ENCODE results near the gene GRM1.

GRM1 gene

GRCh38 chr6:146315381-146316174 lies 286.7 kb downstream of the GRM1 start:
- DNase-seq (no peak), ATAC-seq (replicated peaks) (no peak)
- H3K27me3 Mint-ChIP-seq: no peaks in the 10 kb centered on the region
- H3K4me1 Mint-ChIP-seq: no peaks in the 10 kb centered on the region
- no peak overlapping the region for H3K27ac Mint-ChIP-seq
- H3K4me3 Mint-ChIP-seq: no peak overlapping the region
- H3K9me3 Mint-ChIP-seq: no peaks in the 10 kb centered on the region
- H3K36me3 Mint-ChIP-seq: no peaks in the 10 kb centered on the region

GRCh38 chr6:146316175-146316495 lies 287.3 kb downstream of the GRM1 start:
- no peaks in the 10 kb centered on the region for H3K4me1 Mint-ChIP-seq
- DNase-seq (no peak), ATAC-seq (replicated peaks) (no peak)
- H3K9me3 Mint-ChIP-seq: no peaks in the 10 kb centered on the region
- H3K27me3 Mint-ChIP-seq: no peaks in the 10 kb centered on the region
- H3K4me3 Mint-ChIP-seq: no peak overlapping the region
- no peaks in the 10 kb centered on the region for H3K36me3 Mint-ChIP-seq
- H3K27ac Mint-ChIP-seq: no peak overlapping the region

- ATAC-seq (replicated peaks) (no peak), DNase-seq (no peak)
- H3K4me1 Mint-ChIP-seq: no peaks in the 10 kb centered on the region
- H3K36me3 Mint-ChIP-seq: no peaks in the 10 kb centered on the region
- H3K4me3 Mint-ChIP-seq: no peak overlapping the region
- no peaks in the 10 kb centered on the region for H3K27me3 Mint-ChIP-seq
- no peak overlapping the region for H3K27ac Mint-ChIP-seq
- H3K9me3 Mint-ChIP-seq: peaks cover 0 to 8% of the 10 kb centered on the region in 2 donors
These were observed 302.2 kb downstream of the GRM1 start for GRCh38 chr6:146331013-146331412.

- Mint-ChIP-seq H3K9me3 (peaks cover 5 to 7% of the 10 kb centered on the region in 2 donors), H3K36me3 (no peaks in the 10 kb centered on the region), H3K27ac (no peak overlapping the region), H3K27me3 (no peaks in the 10 kb centered on the region), H3K4me1 (no peaks in the 10 kb centered on the region), H3K4me3 (no peak overlapping the region)
- DNase-seq: no peak
- ATAC-seq (replicated peaks): no peak
These were observed 306.5 kb downstream of the GRM1 start for GRCh38 chr6:146335336-146335735.

- DNase-seq (no peak), ATAC-seq (replicated peaks) (no peak)
- Mint-ChIP-seq H3K36me3 (no peaks in the 10 kb centered on the region), H3K27ac (no peak overlapping the region), H3K27me3 (no peaks in the 10 kb centered on the region), H3K4me3 (no peak overlapping the region), H3K9me3 (peaks cover 5 to 8% of the 10 kb centered on the region in 2 donors), H3K4me1 (no peaks in the 10 kb centered on the region)
These were observed 307.3 kb downstream of the GRM1 start for GRCh38 chr6:146336191-146336590.

GRCh38 chr6:146337376-146337775 lies 308.5 kb downstream of the GRM1 start:
- Mint-ChIP-seq H3K36me3 (no peaks in the 10 kb centered on the region), H3K4me1 (no peaks in the 10 kb centered on the region), H3K27ac (no peak overlapping the region), H3K27me3 (no peaks in the 10 kb centered on the region), H3K9me3 (peaks cover 5 to 8% of the 10 kb centered on the region in 2 donors), H3K4me3 (no peak overlapping the region)
- DNase-seq (no peak), ATAC-seq (replicated peaks) (no peak)

GRCh38 chr6:146339716-146340115 lies 310.9 kb downstream of the GRM1 start:
- Mint-ChIP-seq H3K27me3 (no peaks in the 10 kb centered on the region), H3K36me3 (no peaks in the 10 kb centered on the region), H3K27ac (no peak overlapping the region), H3K4me3 (no peak overlapping the region), H3K4me1 (no peaks in the 10 kb centered on the region), H3K9me3 (peaks cover 3 to 5% of the 10 kb centered on the region in 2 donors)
- ATAC-seq (replicated peaks) (no peak), DNase-seq (no peak)

GRCh38 chr6:146341493-146342230 lies 312.8 kb downstream of the GRM1 start:
- H3K9me3 Mint-ChIP-seq: peaks cover 2 to 4% of the 10 kb centered on the region in 2 donors
- no peak overlapping the region for H3K27ac Mint-ChIP-seq
- no peak for ATAC-seq (replicated peaks)
- no peaks in the 10 kb centered on the region for H3K36me3 Mint-ChIP-seq
- no peak for DNase-seq
- no peaks in the 10 kb centered on the region for H3K4me1 Mint-ChIP-seq
- no peak overlapping the region for H3K4me3 Mint-ChIP-seq
- H3K27me3 Mint-ChIP-seq: no peaks in the 10 kb centered on the region

GRCh38 chr6:146345598-146345997 lies 316.7 kb downstream of the GRM1 start:
- ATAC-seq (replicated peaks) (no peak), DNase-seq (no peak)
- Mint-ChIP-seq H3K27ac (no peak overlapping the region), H3K27me3 (no peaks in the 10 kb centered on the region), H3K4me1 (no peaks in the 10 kb centered on the region), H3K4me3 (no peak overlapping the region), H3K36me3 (no peaks in the 10 kb centered on the region), H3K9me3 (peaks cover 0 to 2% of the 10 kb centered on the region in 2 donors)

GRCh38 chr6:146347090-146347489 lies 318.2 kb downstream of the GRM1 start:
- Mint-ChIP-seq H3K36me3 (no peaks in the 10 kb centered on the region), H3K27ac (no peak overlapping the region), H3K9me3 (no peaks in the 10 kb centered on the region), H3K4me3 (no peak overlapping the region), H3K4me1 (no peaks in the 10 kb centered on the region), H3K27me3 (no peaks in the 10 kb centered on the region)
- ATAC-seq (replicated peaks) (no peak), DNase-seq (no peak)

GRCh38 chr6:146347690-146348089 lies 318.8 kb downstream of the GRM1 start:
- ATAC-seq (replicated peaks) (no peak), DNase-seq (no peak)
- H3K9me3 Mint-ChIP-seq: no peaks in the 10 kb centered on the region
- H3K36me3 Mint-ChIP-seq: no peaks in the 10 kb centered on the region
- H3K4me3 Mint-ChIP-seq: no peak overlapping the region
- no peaks in the 10 kb centered on the region for H3K4me1 Mint-ChIP-seq
- H3K27ac Mint-ChIP-seq: no peak overlapping the region
- H3K27me3 Mint-ChIP-seq: no peaks in the 10 kb centered on the region

- no peak for DNase-seq
- Mint-ChIP-seq H3K9me3 (no peaks in the 10 kb centered on the region), H3K27ac (no peak overlapping the region), H3K4me1 (no peaks in the 10 kb centered on the region), H3K4me3 (no peak overlapping the region), H3K27me3 (no peaks in the 10 kb centered on the region), H3K36me3 (no peaks in the 10 kb centered on the region)
- ATAC-seq (replicated peaks): no peak
These were observed 322.2 kb downstream of the GRM1 start for GRCh38 chr6:146351018-146351417.

GRCh38 chr6:146352163-146352562 lies 323.3 kb downstream of the GRM1 start:
- DNase-seq (no peak), ATAC-seq (replicated peaks) (no peak)
- Mint-ChIP-seq H3K9me3 (no peaks in the 10 kb centered on the region), H3K36me3 (no peaks in the 10 kb centered on the region), H3K27me3 (no peaks in the 10 kb centered on the region), H3K27ac (no peak overlapping the region), H3K4me3 (no peak overlapping the region), H3K4me1 (no peaks in the 10 kb centered on the region)

GRCh38 chr6:146354451-146354850 lies 325.6 kb downstream of the GRM1 start:
- no peaks in the 10 kb centered on the region for H3K4me1 Mint-ChIP-seq

GRCh38 chr6:146355521-146356100 lies 326.7 kb downstream of the GRM1 start:
- no peaks in the 10 kb centered on the region for H3K27me3 Mint-ChIP-seq
- DNase-seq (no peak), ATAC-seq (replicated peaks) (no peak)
- no peaks in the 10 kb centered on the region for H3K9me3 Mint-ChIP-seq
- no peak overlapping the region for H3K4me3 Mint-ChIP-seq
- no peaks in the 10 kb centered on the region for H3K4me1 Mint-ChIP-seq
- no peaks in the 10 kb centered on the region for H3K36me3 Mint-ChIP-seq
- H3K27ac Mint-ChIP-seq: no peak overlapping the region

More at GRCh38 chr6:146354451-146354850, 325.6 kb downstream of the GRM1 start:
- ATAC-seq (replicated peaks) (no peak), DNase-seq (no peak)
- H3K9me3 Mint-ChIP-seq: no peaks in the 10 kb centered on the region
- H3K4me3 Mint-ChIP-seq: no peak overlapping the region
- no peaks in the 10 kb centered on the region for H3K27me3 Mint-ChIP-seq
- H3K36me3 Mint-ChIP-seq: no peaks in the 10 kb centered on the region
- no peak overlapping the region for H3K27ac Mint-ChIP-seq

Measured in stimulated activated naive B cell treated with anti-CD40 and anti-IgM and Interleukin-4, amounts not matched to agents 10 μg/mL and 1 μg/mL and 100 μg/mL, for 72 hours (primary cell).